Skeletal muscle satellite cell (primary cell): ENCODE measurements around the gene OPN3.

ENCODE experiments used
- H3K27me3 ChIP-seq: 2 replicates; pipeline ENCODE4 v1.7.0; 2013; ENCODE audit warnings: low read length; ENCODE audit not compliant: control insufficient read depth, insufficient read depth
- H3K36me3 ChIP-seq: 2 replicates; pipeline ENCODE4 v1.7.0; 2013; ENCODE audit warnings: mild to moderate bottlenecking, control low read depth, low read length; ENCODE audit not compliant: insufficient read depth
- H3K4me1 ChIP-seq: 2 replicates; pipeline ENCODE4 v1.7.0; 2013; ENCODE audit warnings: low read length; ENCODE audit not compliant: control insufficient read depth, insufficient read depth
- H3K4me2 ChIP-seq: 2 replicates; pipeline ENCODE4 v1.7.0; 2013; ENCODE audit warnings: mild to moderate bottlenecking, low read length
- H3K4me3 ChIP-seq: 2 replicates; pipeline ENCODE4 v1.7.0; 2013; ENCODE audit warnings: low read length
- H3K9ac ChIP-seq: 2 replicates; pipeline ENCODE4 v1.7.0; 2013; ENCODE audit warnings: mild to moderate bottlenecking, low read depth, low read length, moderate library complexity
- H3K9me3 ChIP-seq: replicated peaks from 2 replicates; pipeline ENCODE4 v1.7.0; 2013; ENCODE audit warnings: mild to moderate bottlenecking, control low read depth, low read length

The OPN3 gene

DNA sequence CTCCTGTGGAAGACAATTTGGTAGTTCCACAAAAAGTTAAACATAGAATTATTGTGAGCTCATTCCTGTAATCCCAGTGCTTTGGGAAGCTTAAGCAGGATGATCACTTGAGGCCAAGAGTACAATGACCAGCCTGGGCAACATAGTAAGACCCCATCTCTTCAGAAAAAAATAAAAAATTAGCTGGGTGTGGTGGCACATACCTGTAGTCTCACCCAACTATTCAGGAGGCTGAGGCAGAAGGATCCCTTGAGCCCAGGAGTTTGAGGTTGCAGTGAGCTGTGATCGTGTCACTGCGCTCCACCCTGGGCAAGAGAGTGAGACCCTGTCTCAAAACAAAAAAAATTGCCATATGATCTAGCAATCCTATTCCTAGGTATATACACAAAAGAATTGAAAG is 4.1 kb upstream of the OPN3 start:
- no peaks in the 10 kb centered on the region for H3K27me3 ChIP-seq
- H3K9me3 ChIP-seq: no peaks in the 10 kb centered on the region
- H3K4me2 ChIP-seq: no peak overlapping the region
- H3K9ac ChIP-seq: no peak overlapping the region
- H3K4me1 ChIP-seq: peaks cover 28% of the 10 kb centered on the region
- H3K4me3 ChIP-seq: no peak overlapping the region
- H3K36me3 ChIP-seq: no peaks in the 10 kb centered on the region

DNA sequence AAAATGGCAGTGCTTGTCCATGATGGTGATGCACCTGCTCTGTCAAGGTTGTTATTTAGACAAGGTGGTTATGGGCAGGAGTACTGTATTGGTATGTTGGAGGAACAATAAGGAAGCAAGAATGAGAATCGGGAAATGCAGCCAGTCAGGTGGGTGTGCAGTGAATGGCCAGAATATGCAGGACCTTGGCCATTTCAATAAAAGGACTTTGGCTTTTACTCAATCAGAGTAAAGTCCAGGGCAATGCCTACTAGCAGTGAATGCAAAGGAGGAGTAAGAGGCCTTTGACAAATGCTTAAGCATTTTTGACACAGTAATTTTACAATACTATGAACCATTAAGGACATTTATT is 2.4 kb upstream of the OPN3 start:
- H3K9me3 ChIP-seq: no peaks in the 10 kb centered on the region
- H3K27me3 ChIP-seq: no peaks in the 10 kb centered on the region
- H3K9ac ChIP-seq: no peak overlapping the region
- H3K4me3 ChIP-seq: no peak overlapping the region
- peaks cover 31% of the 10 kb centered on the region for H3K4me1 ChIP-seq
- no peaks in the 10 kb centered on the region for H3K36me3 ChIP-seq
- H3K4me2 ChIP-seq: no peak overlapping the region

DNA sequence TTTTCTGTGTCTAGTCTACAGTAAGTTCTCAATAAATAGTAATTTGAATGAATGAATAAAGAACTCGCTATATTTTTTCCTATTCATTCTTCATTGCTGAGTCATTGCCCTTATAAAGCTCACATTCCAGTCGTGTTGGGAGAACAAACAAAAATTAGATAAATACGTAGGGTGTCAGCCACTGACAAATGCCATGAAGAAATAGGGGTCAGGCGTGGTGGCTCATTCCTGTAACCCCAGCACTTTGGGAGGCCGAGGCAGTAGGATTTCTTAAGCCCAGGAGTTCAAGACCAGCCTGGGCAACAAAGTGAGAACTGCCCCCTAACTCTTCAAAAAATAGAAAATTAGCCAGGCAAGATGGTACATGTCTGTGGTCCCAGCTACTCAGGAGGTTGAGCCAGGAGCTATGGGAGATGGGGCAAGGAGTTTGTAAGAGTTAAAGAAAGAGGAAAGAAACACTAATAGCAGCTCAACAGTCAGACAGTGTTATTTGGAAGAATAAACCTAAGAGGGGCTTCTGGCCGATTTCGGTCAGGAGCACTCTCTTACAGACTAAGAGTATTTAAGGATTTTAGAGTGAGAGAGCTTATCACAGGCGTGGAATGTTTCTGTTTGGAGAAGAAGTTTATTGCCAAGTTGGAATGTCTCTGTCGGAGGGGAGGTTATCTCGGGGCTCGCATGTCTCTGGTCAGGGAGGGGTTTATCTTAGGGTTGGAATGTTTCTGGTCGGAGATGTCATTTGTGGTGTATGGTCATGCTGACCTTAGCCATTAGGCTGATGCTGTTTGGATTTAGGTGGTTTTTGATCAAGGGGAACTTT is 1.8 kb upstream of the OPN3 start:
- Histone ChIP-seq H3K36me3 (no peaks in the 10 kb centered on the region), H3K4me3 (no peak overlapping the region), H3K27me3 (no peaks in the 10 kb centered on the region), H3K4me1 (peaks cover 33% of the 10 kb centered on the region), H3K9me3 (no peaks in the 10 kb centered on the region), H3K9ac (no peak overlapping the region), H3K4me2 (no peak overlapping the region)

DNA sequence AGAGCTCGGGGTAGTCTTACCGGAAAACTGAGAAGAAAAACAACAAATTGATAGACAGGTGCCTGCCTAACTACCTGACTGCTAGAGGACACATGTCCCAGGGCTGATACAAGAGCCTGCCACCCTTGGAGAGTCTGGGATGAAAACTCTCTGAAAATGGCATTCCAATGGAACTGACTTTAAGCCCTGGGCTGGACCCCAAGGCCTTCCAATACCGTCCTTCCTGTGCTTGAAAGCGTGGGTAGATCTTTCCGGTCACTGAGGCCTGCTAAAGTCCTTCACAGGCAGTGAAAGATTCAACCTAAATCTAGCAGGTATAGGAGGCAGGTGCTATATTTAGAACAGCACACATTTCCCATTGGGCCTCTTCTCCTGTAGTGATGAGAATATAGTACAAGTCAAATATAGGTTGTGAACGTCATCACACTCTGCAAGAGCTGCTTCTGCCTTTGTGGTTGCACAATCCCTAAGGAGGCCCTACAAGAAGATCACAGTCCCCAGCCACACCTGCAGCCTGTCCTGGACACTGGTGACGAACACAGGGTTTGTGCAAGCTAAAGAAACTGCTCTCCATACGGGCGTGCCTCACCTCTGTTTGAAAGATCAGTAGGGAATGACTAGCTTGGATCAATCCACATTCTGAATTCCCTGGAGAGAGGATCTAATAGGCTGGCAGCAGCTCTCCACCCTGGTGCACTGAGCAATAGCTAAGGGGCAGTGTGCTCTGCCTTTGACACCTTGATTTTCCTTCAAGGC is 876 bp upstream of the OPN3 start:
- Histone ChIP-seq H3K9ac (peak overlapping the region; percentile 42), H3K4me3 (peak overlapping the region; percentile 70), H3K4me1 (peaks cover 37% of the 10 kb centered on the region), H3K36me3 (no peaks in the 10 kb centered on the region), H3K9me3 (no peaks in the 10 kb centered on the region), H3K4me2 (peak overlapping the region; percentile 83), H3K27me3 (no peaks in the 10 kb centered on the region)

GRCh38 chr1:241639623-241640148 is 483 bp downstream of the OPN3 start:
- peak overlapping the region; percentile 79 for H3K9ac ChIP-seq
- H3K27me3 ChIP-seq: no peaks in the 10 kb centered on the region
- peak overlapping the region; percentile 88 for H3K4me2 ChIP-seq
- H3K4me1 ChIP-seq: peaks cover 37% of the 10 kb centered on the region
- peaks cover 12% of the 10 kb centered on the region for H3K36me3 ChIP-seq
- H3K4me3 ChIP-seq: peak overlapping the region; percentile 85
- H3K9me3 ChIP-seq: no peaks in the 10 kb centered on the region

DNA sequence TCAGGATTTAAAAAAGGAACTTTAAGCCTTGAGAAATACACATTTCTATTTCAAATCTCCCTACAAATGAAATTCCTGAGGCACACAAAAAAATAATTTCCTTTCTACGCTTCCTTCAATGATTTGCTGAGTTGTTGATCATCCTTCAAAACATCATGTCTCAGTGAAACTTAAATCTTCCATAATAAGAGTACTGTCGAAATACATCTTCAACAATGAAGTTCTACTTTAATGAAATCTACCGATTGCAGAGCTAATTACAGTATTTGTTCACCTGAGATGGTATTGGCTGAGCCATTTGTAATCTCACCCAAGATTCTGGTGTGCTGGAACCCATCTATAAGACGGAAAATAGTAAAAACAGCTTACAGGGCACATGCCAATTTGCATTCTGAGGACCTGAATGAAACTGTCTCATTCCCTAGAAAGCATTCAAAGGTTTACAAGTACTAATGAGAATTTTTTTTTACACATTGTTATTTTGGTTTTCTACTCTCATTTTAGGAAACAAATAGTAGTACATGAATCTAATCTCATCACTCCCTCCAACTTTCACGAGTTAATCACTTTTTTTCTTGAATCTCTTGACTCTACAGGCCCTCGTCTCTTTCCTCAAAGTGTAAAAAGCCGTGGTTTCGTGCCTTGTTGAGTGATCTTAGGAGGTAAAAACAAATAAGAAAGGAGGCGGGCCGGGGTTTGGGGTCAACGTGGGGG is 1.1 kb downstream of the OPN3 start:
- H3K9ac ChIP-seq: peak overlapping the region; percentile 79
- peak overlapping the region; percentile 85 for H3K4me3 ChIP-seq
- no peaks in the 10 kb centered on the region for H3K27me3 ChIP-seq
- H3K4me2 ChIP-seq: peak overlapping the region; percentile 88
- H3K9me3 ChIP-seq: no peaks in the 10 kb centered on the region
- H3K36me3 ChIP-seq: peaks cover 15% of the 10 kb centered on the region
- peaks cover 37% of the 10 kb centered on the region for H3K4me1 ChIP-seq

GRCh38 chr1:241638099-241638682 is 2.0 kb downstream of the OPN3 start:
- no peaks in the 10 kb centered on the region for H3K9me3 ChIP-seq
- H3K4me1 ChIP-seq: peaks cover 37% of the 10 kb centered on the region
- no peaks in the 10 kb centered on the region for H3K27me3 ChIP-seq
- peak overlapping the region; percentile 88 for H3K4me2 ChIP-seq
- peak overlapping the region; percentile 85 for H3K4me3 ChIP-seq
- H3K36me3 ChIP-seq: peaks cover 15% of the 10 kb centered on the region
- H3K9ac ChIP-seq: peak overlapping the region; percentile 79

DNA sequence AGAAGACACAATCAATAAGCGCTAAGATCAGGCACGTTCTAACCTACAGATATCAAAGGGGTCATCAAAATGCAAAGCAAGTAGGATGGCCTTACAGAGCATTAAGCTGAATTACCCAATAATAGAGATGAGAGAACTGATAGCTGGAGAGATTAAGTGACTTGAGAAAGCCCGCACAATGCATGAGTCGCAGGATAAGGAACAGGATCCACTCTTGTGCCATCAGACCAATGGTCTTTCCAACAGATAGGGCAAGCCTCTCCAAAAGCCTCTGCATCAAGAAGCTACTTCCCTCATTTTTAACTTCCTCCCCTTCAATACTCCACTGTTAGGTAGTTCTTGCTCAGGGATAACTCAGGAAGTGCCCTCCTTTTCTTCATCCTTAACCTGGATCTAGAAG is 2.6 kb downstream of the OPN3 start:
- H3K36me3 ChIP-seq: peaks cover 15% of the 10 kb centered on the region
- H3K9ac ChIP-seq: no peak overlapping the region
- H3K4me3 ChIP-seq: peak overlapping the region; percentile 85
- peak overlapping the region; percentile 88 for H3K4me2 ChIP-seq
- H3K9me3 ChIP-seq: no peaks in the 10 kb centered on the region
- H3K27me3 ChIP-seq: no peaks in the 10 kb centered on the region
- H3K4me1 ChIP-seq: peaks cover 37% of the 10 kb centered on the region

GRCh38 chr1:241637046-241637590 is 3.1 kb downstream of the OPN3 start:
- Histone ChIP-seq H3K27me3 (no peaks in the 10 kb centered on the region), H3K4me2 (peak overlapping the region; percentile 88), H3K9ac (no peak overlapping the region), H3K36me3 (peaks cover 15% of the 10 kb centered on the region), H3K9me3 (no peaks in the 10 kb centered on the region), H3K4me1 (peaks cover 35% of the 10 kb centered on the region), H3K4me3 (peak overlapping the region; percentile 85)

DNA sequence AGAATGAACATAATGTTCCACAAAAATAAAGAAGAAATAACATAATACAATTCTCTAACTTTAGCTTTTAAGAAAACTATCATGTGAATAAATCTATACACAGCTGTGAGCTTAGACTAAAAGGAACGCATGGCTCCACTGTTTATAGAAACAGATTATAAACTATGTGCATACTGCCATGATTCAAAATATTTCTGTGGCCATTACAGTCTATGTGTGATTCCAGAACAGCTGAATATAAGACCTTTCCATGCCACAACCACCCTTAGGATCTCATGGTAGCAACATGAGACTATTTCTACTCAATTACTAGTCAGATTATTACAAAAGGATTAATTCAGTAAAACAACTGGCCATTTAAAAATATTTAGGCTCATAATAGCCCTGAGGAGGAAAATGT is 3.9 kb downstream of the OPN3 start:
- Histone ChIP-seq H3K36me3 (peaks cover 15% of the 10 kb centered on the region), H3K4me3 (no peak overlapping the region), H3K4me2 (no peak overlapping the region), H3K9ac (no peak overlapping the region), H3K9me3 (no peaks in the 10 kb centered on the region), H3K4me1 (peaks cover 27% of the 10 kb centered on the region), H3K27me3 (no peaks in the 10 kb centered on the region)
